Myocyte (in vitro differentiated cells): Measurements from ENCODE around the gene TMEM184B. TPM values are rescaled to one million over a fixed set of nuclear protein-coding genes. Genes with fewer than 3 reads are reported as not detected.

Experiments used
- DNase-seq: peaks from one replicate; pipeline ENCODE4 v3.0.0-alpha.2; 2012; ENCODE audit warnings: low read depth
- total RNA-seq: library from RNA; depleted of rRNA; stranded (reverse); fragments of >200 nt; gene quantifications from 2 replicates; pipeline ENCODE4 v1.2.3, GENCODE V29; 2014

TMEM184B gene
- total RNA-seq, 1 donor from 2014 or later: 53.4 TPM

DNA sequence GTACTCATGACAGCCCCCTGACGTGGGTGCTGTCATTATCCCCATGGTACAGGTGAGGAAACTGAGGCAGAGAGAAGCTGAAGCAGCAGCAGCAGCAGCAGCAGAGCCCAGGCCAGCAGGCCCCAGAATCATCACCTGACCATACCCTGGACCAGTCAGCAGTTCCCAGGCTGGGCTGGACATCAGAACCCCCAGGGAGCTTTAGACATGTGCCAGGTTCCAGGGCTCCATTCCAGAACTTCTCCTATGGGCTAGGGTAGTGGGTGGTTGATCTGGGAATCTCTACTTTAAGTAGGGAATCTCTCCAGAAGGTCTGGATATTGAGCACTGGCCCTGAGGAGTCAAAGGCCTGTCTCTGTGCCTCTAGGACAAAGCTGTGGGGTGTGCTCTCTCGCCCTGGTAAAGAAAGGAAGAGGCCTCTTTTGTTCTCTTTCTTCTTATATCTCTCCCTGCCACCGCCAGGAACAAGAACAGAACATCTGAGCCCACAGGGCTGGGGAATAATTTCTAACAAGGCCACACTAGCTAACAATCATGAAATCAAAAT lies 44.4 kb downstream of the TMEM184B start:
- DNase-seq: no peak

DNA sequence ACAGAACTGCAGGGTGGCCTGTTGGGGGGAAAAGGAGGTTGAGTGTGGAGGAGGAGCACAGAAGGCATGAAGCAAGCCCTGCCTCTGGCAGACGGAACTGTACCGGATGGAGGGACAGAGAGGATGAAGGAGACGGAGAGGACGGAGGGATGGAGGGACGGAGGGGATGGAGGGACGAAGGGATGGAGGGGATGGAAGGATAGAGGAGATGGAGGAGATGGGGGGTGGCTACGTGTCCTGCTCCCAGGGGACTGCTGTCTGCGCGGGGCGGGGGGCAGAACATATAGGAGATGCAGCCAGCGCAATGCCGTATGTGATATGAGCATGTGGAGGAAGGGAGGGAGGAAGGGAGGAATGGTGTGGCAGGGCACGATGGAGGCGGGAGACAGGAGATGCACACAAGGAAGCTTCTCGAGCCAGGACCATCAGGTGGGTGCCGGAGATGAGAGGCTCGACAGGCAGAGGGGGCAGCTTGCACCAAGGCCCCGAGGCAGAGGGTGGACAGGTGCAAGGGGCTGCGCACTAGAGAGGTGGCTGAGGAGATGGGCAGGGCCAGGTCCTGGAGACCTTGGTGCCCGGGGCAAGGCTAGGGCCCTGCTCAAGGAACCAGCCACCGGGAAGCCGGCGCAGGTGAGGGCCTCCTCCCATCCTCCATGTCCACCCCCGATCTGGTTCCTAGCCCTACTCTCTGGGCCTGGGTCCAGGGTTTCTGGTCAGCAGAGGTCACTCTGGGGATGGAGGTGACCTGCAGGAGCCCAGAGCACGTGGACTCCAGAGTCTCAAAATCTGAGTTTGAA lies 45.8 kb downstream of the TMEM184B start:
- no peak for DNase-seq

DNA sequence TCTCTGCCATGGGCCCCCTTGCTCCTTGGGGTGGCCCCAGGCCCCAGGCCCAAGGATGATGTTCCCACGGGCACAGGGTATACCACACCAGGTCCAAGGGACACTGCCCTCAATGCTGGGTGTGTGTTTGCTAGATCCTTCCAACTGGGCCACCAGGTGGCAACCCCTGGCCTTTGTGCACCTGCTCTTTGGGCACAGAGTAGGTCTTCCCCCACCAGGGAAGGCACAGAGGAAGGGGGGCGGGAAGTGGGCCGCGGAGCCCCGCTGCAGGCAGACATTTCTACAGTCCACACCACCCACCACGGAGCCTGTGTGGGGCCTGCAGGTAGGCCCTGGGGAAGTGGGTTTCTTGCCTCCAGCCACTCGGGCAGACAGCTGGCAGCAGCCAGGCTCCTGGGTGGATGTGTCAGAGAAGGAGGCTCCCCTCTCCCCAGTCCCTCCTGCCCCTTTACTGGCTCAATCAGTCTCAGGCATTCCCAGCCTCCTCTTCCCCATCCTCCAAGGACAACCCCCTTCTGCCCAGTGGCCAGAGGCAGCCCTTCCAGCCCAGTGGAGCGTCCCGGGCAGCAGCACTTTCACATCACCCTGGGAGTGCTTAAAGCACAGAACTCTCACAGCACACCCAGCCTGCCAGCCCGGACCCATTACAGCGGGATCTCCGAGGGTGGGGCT lies 49.4 kb downstream of the TMEM184B start:
- DNase-seq: no peak

DNA sequence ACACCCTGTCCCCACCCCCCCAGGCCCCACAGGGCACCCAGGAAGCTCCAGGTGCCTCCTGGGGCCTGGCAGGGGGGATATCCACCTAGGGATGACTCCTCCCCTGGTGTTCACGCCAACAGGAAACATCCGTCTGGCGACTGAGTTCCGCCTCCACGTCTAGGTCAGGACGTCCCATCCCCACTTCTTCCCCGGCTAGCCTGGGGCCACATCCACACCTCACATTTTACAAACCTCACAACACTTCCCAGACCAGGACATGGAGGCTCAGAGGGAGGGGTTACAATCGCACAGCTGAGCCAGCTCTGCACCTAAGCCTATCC lies 50.1 kb downstream of the TMEM184B start:
- no peak for DNase-seq

DNA sequence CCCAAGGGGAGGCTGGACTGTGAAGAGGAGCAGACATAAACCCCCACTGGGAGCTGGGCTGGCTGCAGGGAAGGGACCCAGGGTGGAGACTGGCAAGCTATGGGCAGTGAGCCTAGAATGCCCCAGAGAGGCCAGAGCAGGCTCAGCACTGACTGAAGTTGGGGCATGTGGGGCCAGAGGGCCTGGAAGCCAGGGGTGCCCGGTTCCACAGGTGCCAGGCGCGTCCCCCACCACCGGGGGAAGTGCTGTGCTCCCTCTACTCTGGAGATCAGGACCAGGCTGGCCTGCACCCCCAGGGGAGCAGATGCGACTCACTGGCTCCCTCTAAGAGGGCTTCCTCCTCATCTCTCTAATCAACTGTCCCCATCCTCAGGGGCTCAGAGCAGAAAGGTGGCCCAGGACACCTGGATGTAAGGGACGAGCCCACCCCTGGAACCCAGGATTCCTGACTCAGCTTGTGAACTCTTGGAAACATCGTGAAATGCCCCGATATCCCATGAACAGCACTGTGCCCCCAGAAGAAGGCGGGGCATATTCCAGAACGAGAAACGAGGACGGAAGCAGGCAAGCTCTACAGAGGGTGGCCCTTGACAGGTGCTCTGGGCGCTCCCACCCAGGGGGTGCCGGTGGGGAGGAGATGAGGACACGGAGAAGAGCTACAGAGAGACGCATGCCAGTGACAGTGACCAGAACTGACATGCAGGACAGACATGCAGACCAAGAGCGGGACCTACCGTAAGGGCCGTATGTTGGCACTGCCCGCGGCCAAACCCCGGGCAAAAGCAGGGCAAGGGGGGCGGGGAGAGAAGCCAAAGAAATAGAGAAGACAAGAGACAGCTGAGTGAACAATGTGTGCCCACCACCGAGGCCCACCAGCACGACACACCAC lies 50.7 kb downstream of the TMEM184B start:
- no peak for DNase-seq

DNA sequence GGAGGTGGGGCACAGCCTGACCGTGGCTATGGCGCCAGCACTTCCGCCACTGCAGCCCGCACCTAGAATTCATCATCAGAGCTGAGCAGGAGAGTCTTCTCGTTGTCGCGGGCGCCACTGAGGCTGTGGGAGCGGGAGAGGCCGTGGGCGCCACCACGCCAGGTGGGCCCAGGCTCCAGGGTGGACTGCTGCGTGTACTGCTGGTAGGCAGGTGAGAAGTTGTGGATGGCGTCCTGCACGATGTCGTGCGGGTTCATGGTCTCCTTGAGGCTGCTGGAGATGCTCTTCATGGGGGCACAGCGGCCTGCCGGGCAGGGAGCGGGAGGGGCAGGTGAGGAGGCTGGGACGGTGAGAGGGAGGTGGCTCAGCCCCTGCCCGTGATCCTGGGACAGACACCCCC lies 51.4 kb downstream of the TMEM184B start:
- DNase-seq: no peak

DNA sequence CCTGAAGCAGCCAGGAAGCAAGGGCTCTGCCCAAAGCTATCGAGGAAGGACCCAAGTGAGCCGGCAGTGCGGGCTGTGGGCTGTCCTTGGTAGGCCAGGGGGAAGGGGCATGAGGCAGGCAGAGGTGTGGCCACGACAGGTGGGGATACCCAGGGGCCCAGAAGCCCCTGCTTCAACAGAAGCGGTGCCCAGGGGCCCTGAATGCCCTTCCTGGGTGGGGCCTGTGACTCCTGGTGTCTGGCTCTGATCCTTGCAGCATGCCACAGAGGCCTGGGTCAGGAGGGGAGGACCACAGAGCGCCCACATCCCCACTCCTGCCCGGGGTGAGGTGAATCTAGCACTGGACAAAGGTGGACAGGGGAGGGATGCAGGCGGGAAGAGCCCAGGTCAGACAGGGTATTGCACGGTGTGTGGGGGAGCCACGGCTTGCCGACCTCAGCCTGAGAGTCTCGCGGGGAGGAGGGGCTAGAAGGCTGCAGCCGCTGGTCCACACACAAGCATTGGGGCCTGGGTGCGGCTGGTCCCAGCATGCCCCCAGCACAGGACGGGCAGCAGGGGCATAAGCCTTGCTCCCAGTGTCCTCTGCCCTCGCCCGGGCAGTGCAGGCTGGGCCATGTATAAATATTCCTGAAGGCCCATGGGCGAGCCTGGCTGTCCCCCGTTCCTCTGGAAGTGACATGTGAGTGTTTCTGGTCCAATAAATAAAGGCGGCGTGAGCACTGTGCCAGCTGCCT lies 52.0 kb downstream of the TMEM184B start:
- DNase-seq: peak; percentile 71

DNA sequence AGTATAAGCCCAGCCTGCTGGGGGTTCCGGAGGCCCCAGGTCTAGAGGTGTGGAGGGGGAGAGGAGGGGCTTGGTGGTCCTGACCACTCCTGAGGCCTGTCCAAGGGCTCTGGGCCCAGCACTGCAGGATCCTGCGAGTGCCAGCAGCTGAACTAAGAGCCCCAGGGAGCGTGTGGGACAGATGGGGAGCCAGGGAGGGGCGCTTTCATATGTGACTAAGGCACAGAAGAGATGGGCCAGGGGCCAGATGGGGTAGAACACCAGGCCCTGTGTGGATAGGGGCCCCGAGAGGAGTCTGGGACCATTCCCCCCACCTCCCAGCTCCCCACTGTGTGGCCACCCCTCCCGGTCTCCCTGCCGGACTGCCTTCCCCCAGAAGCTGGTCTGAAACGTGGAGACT lies 52.6 kb downstream of the TMEM184B start:
- DNase-seq: peak; percentile 47

DNA sequence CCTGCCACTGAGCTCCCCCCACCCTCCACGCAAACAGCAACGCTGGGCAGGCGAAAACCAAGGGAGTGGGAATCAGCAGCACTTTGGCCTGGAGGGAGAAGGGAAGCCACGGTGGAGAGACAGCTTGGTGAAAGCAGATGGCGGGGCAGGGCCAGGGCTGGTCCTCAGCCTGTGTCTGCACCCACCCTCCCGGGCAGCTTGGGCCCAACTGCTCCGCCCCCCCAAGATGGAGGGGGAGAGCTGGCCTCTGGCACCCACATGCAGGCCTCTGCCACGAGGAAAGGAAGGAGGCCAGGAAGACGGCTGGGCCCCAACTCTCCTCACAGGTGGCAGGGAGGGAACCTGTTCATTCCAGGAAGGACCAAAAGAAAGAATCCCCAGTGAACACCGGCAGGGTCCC lies 53.2 kb downstream of the TMEM184B start:
- peak; percentile 48 for DNase-seq

DNA sequence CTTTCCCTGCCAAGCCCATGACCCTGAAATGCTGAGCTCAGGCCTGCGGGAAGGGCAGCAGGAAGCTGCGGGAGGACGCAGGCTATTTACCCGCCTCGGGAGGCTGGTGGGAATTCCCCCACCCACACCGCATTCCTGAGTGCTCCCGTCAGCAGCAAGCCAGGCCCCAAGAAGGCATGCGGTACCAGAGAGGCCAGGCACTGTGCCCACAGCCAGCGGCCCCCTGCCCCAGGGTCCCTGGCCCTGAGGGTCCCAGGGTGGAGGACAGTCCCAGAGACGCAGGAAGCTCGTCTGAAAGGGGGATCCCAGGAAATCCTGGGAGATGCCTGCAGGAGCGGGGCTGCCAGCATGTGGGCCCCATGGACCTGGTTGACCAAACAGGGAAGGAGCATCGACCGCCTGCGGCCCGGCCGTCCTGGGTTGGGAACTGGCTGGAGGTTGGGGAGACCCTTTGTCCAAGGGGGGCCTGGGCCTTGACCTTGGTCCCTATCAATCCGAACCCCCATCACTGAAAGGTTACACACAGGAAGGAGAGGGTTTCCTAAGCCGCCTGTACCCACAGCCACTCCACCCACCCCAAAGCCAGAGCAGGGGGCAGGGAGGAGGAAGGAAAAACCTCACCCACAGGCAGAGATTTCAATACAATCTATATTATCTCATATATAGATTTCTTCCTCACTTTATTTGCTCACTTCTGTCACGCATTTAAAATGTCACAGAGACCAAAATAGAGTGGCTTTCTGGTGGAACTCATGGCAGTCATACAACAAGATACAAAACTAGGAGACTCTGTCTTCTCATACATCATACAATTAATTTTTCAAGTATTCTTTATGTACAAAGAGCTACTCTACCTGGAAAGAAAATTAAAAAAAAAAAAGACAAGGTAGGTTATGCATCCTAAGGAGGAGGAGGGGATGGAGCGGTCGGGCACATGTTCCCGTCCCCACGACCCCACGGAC lies 53.9 kb downstream of the TMEM184B start:
- peak; percentile 92 for DNase-seq

DNA sequence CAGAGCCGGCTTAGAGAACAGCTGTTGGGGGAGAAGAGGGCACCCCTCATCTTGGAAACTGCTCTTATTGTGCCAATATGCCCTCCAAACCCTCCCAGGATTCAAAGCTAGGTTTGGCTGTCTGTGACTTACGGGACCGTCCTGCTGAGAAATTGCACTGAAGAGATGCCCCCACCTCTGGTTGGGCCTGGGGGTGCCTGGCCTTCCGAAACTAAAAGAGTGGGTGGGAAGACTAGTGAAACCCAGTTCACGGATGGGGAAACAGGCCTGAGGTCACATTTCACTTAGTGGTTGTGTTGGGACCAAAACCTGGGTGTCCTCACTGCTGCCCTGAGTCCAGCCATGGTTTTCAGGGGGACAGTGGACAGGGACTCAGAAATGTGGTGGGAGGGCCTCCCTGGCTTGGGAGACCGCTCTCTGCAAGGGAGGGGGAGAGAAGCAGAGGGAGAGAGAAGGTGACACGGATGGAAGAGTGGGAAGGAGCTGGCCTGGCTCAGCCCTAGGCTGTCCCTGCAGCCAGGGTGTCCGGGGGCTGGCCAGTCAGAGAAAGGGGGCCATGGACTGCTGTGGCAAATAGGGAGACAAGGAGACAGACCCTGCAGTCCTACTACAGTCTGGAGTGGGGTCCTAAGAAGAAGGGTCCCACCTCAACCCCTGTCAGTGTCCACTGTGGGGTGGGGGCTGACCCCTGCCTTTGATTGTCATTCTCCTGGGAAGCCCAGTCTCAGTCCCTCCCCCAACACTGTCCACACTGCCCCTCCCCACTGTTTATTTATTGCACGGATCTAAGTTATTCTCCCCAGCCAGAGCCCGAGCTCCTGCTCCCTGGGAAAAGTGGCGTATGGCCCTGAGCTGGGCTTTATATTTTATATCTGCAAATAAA lies 57.4 kb downstream of the TMEM184B start:
- no peak for DNase-seq

DNA sequence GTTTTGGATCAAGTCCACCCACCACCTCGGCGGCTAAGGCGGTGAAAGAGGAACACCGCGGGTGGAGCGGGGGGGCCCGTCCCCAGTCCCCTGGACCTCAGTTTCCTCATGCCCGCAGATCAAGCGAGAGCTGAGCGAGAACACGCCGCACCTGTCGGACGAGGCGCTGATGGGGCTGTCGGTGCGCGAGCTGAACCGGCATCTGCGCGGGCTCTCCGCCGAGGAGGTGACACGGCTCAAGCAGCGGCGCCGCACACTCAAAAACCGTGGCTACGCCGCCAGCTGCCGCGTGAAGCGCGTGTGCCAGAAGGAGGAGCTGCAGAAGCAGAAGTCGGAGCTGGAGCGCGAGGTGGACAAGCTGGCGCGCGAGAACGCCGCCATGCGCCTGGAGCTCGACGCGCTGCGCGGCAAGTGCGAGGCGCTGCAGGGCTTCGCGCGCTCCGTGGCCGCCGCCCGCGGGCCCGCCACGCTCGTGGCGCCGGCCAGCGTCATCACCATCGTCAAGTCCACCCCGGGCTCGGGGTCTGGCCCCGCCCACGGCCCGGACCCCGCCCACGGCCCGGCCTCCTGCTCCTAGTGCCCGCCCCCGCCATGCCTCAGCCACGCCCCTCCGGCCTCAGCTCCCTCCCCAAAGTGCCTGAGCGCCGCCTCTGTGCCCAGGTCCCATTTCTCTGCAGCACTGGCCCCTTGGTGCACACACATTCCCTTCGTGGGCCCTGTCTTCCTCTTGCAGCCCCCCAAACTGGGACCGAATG lies 58.3 kb downstream of the TMEM184B start:
- no peak for DNase-seq

DNA sequence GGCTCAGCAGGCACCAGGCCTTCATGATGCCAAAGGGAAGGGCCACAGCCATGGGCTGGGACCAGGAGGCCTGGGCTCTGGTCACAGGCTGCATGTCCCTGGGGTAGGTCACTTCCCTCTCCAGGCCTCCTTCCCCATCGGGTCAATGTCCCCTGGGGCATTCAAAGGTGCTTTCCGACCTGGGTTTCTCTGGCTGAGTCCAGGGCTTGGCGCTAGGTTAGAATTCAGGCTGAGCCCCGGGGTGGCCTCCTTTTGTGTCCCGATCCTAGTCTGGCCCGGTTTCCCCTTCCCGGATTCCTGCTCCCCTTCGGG lies 58.9 kb downstream of the TMEM184B start:
- no peak for DNase-seq

DNA sequence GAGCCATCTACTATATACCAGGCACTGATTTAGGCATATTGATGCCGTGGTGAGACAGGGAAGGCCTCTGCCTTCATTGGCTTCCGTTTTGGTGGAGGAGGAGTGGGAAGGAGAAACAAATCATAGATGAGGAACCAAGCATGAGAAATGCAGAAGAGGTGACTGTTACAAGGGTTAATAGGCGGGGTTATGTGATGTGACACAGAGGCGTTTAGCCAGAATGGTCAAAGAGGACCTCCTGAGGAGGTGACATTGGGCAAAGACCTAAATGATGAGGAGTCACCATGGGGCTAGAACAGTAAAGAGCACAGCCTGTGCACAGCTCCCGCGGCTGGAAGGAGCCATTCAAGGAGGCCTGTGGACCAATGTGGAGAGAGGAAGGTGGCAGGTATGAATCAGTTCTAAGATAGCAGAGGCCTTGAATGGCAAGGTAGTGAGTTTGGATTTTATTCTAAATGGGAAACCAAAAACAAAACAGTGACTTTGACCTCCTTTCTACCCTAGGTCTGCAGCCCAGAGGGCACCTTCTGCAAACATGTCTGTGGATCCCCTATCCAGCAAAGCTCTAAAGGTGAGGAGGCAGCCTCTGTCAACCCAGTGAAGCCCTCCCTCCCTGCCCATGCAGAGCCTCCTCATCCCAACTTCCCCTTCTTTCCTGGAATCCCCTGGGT lies 59.4 kb downstream of the TMEM184B start:
- DNase-seq: no peak

DNA sequence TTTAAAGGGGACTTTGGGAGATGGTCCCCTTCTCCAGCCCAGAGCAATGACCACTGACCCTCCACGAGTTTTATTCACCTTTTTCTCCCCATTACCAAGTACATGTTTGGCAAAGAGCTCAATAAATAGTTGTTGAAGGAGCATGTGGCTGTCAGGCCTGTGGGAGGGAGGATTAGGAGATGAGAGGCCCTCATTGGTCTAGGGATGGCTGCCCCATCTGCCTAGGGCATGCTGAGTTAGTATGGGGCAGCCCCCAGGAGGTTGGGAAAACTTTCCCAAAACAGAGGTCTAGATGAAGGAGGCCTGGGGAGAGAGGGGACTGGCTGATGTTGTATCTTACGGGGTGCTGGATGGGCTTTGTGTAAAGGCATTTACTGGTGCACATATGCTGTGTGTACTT lies 60.4 kb downstream of the TMEM184B start:
- DNase-seq: no peak

DNA sequence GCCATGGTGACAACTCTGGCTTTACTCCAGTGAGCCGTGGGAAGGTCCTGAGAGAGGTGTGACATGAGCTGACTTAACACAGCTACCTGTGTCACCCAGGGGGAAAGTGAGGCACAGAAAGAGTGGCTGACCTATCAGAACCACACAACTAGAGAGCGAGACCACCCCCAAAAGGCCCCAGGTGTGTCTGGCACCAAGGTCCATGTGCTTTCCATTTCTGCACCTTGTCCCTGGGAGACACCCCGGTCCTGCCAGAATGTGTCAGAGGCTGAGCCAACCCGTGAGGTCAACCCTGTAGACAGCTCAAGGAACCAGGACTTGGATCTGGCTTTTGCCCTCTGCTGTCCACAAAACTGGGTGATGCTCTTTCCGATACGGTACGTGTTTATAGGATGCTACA lies 61.3 kb downstream of the TMEM184B start:
- DNase-seq: no peak

DNA sequence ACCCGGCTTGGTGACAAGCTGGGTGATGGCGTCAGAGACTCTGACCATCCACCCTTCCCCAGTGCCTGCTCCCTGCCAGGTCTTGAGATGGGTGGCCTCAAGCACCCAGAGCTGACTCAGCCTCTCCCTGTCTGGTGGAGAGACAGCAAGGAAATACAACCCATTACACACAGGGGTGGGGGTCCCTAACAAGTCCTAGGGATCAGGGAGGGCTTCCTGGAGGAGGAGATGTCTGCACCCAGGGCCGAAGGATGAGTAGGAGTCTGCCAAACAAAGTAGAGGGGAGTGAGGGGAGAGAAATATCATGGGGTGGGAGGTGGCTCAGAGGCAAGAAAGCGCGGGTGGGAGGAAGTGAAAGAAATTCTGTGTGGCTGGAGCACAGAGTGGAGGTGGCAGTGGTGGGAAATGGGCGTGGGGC lies 64.2 kb downstream of the TMEM184B start:
- DNase-seq: no peak
